ENCODE results near the gene UBE2D2. TPM values are rescaled to one million over a fixed set of nuclear protein-coding genes. Genes with fewer than 3 reads are reported as not detected.
"Not testable (repeated sequence)": the region's sequence is repeated elsewhere in the genome, so short reads cannot be mapped to it uniquely, and the experiment has no call there.

Gene UBE2D2
- total and polyA plus RNA-seq, 3 donors from 2014 or later, result 102 to 386 (median 116) TPM

DNA sequence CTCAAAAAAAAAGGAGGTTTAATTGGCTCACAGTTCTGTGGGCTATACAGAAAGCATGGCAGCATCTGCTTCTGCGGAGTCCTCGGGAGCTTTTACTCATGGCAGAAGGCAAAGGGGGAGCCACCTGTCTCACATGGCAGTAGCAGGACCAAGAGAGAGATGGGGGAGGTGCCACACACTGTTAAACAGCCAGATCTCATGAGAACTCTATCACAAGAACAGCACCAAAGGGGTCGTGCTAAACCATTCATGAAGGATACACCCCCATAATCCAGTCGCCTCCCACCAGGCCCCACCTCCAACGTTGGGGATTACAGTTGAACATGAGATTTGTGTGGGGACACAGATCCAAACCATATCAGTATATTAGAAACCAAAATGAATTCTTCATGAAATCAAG is 58.7 kb downstream of the UBE2D2 start:
- intact Hi-C loops (cut with DNase I; ENCODE audit: low total_unique reads), result no loop called here
- H3K36me3 ChIP-seq (ENCODE audit: low read depth, missing control alignments), result no peaks in the 10 kb centered on the region
- H3K4me1 ChIP-seq, result no peaks in the 10 kb centered on the region
- H3K27me3 ChIP-seq, result no peaks in the 10 kb centered on the region
- no peak overlapping the region for H3K27ac ChIP-seq
- TF ChIP-seq POLR2A (IDR thresholded peaks at IDR 0.05), result no peak
- TF ChIP-seq, protein P1, sequence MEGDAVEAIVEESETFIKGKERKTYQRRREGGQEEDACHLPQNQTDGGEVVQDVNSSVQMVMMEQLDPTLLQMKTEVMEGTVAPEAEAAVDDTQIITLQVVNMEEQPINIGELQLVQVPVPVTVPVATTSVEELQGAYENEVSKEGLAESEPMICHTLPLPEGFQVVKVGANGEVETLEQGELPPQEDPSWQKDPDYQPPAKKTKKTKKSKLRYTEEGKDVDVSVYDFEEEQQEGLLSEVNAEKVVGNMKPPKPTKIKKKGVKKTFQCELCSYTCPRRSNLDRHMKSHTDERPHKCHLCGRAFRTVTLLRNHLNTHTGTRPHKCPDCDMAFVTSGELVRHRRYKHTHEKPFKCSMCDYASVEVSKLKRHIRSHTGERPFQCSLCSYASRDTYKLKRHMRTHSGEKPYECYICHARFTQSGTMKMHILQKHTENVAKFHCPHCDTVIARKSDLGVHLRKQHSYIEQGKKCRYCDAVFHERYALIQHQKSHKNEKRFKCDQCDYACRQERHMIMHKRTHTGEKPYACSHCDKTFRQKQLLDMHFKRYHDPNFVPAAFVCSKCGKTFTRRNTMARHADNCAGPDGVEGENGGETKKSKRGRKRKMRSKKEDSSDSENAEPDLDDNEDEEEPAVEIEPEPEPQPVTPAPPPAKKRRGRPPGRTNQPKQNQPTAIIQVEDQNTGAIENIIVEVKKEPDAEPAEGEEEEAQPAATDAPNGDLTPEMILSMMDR (IDR thresholded peaks at IDR 0.05), result no peak
- no peak overlapping the region for H3K4me3 ChIP-seq
- no peak for DNase-seq
- 69 to 81% methylated on average over 5 of the region's 5 CpGs for WGBS, 2 donors
- H3K9me3 ChIP-seq, result no peaks in the 10 kb centered on the region

DNA sequence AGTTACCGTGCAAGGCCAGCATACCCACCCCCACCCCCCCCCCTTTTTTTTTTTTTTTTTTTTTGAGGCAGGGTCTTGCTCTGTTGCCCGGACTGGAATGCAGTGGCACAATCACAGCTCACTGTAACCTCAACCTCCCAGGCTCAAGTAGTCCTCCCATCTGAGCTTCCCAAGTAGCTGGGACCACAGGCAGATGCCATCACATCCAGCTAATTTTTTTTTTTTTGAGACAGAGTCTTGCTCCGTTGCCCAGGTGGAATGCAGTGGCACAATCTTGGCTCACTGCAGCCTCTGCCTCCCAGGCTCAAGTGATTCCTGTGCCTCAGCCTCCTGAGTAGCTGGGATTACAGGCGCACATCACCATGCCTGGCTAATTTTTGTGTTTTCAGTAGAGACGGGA is 64.3 kb downstream of the UBE2D2 start:
- H3K4me3 ChIP-seq; H3K36me3 ChIP-seq (ENCODE audit: low read depth, missing control alignments); H3K27ac ChIP-seq; intact Hi-C loops (cut with DNase I; ENCODE audit: low total_unique reads); H3K4me1 ChIP-seq; H3K27me3 ChIP-seq; H3K9me3 ChIP-seq; DNase-seq: not testable (repeated sequence)
- 90 to 91% methylated on average over 5 of the region's 5 CpGs for WGBS, 2 donors

GRCh38 chr5:139630855-139631254 is 69.7 kb downstream of the UBE2D2 start:
- Histone ChIP-seq H3K36me3 (ENCODE audit: low read depth, missing control alignments) (no peaks in the 10 kb centered on the region), H3K27me3 (no peaks in the 10 kb centered on the region), H3K9me3 (no peaks in the 10 kb centered on the region), H3K4me3 (no peak overlapping the region), H3K4me1 (peaks cover 26% of the 10 kb centered on the region), H3K27ac (no peak overlapping the region)
- TF ChIP-seq, protein P1 (IDR thresholded peaks at IDR 0.05), result no peak
- no peak for TF ChIP-seq POLR2A (IDR thresholded peaks at IDR 0.05)
- DNase-seq, result no peak
- intact Hi-C loops (cut with DNase I; ENCODE audit: low total_unique reads), result loop anchor here (5.0 to 10.0 kb wide), 2 partner anchors 64 to 136 kb away; no protein-coding TSS in a partner anchor

GRCh38 chr5:139631520-139632165 is 70.5 kb downstream of the UBE2D2 start:
- no peaks in the 10 kb centered on the region for H3K9me3 ChIP-seq
- no peaks in the 10 kb centered on the region for H3K36me3 ChIP-seq (ENCODE audit: low read depth, missing control alignments)
- WGBS, 2 donors, result 82 to 85% methylated on average over 3 of the region's 3 CpGs
- no peak for DNase-seq
- intact Hi-C loops (cut with DNase I; ENCODE audit: low total_unique reads), result loop anchor here (5.0 to 10.0 kb wide), 2 partner anchors 63 to 136 kb away; no protein-coding TSS in a partner anchor
- H3K4me1 ChIP-seq, result peaks cover 33% of the 10 kb centered on the region
- H3K27ac ChIP-seq, result no peak overlapping the region
- H3K4me3 ChIP-seq, result no peak overlapping the region
- H3K27me3 ChIP-seq, result no peaks in the 10 kb centered on the region
- TF ChIP-seq, protein P1 (IDR thresholded peaks at IDR 0.05), result no peak
- TF ChIP-seq POLR2A (IDR thresholded peaks at IDR 0.05), result no peak

- H3K4me1 ChIP-seq, result peaks cover 48% of the 10 kb centered on the region
Measured at GRCh38 chr5:139633295-139634027, 72.3 kb downstream of the UBE2D2 start.

More at GRCh38 chr5:139633295-139634027, 72.3 kb downstream of the UBE2D2 start:
- no peaks in the 10 kb centered on the region for H3K27me3 ChIP-seq
- H3K36me3 ChIP-seq (ENCODE audit: low read depth, missing control alignments), result no peaks in the 10 kb centered on the region
- H3K9me3 ChIP-seq, result no peaks in the 10 kb centered on the region
- intact Hi-C loops (cut with DNase I; ENCODE audit: low total_unique reads), result loop anchor here (5.0 to 10.0 kb wide), 2 partner anchors 61 to 134 kb away; no protein-coding TSS in a partner anchor
- TF ChIP-seq, protein P1 (IDR thresholded peaks at IDR 0.05), result peak; percentile 93 to 96 (median 95)
- TF ChIP-seq POLR2A (IDR thresholded peaks at IDR 0.05), result no peak
- peak; percentile 76 for DNase-seq
- H3K27ac ChIP-seq, result no peak overlapping the region
- WGBS, 2 donors, result 29 to 42% methylated on average over 6 of the region's 6 CpGs
- H3K4me3 ChIP-seq, result no peak overlapping the region

Measured in testis (tissue), 3 donors.